ENCODE measurements around the gene ARPP21. TPM values are rescaled to one million over a fixed set of nuclear protein-coding genes. Genes with fewer than 3 reads are reported as not detected.

The ARPP21 gene
- total RNA-seq, 4 donors from 2014 or later: 58.7 to 93.8 (median 67.5) TPM

GRCh38 chr3:35675206-35675605 lies 35.9 kb downstream of the ARPP21 start:
- Histone ChIP-seq H3K27ac (peak overlapping the region; percentile 77 to 94 (median 83)), H3K27me3 (no peaks in the 10 kb centered on the region), H3K36me3 (no peaks in the 10 kb centered on the region), H3K9me3 (no peaks in the 10 kb centered on the region), H3K4me3 (peak overlapping the region in 1 of 4 donors; percentile 29), H3K4me1 (peaks cover 41 to 69% of the 10 kb centered on the region in 2 donors)
- DNase-seq (no peak), ATAC-seq (no peak)
- intact Hi-C loops (cut with DNase I; ENCODE audit: low total_unique reads) (no loop called here), in situ Hi-C loops (cut with MboI; ENCODE audit: low sequenced_read_pairs in 4 of 4) (no loop called here)
- TF ChIP-seq CTCF (IDR thresholded peaks at IDR 0.05 in 4 of 5, conservative IDR thresholded peaks at IDR 0.05 in 1 of 5) (no peak), POLR2A (IDR thresholded peaks at IDR 0.05) (no peak)

- H3K36me3 ChIP-seq: no peaks in the 10 kb centered on the region
- peaks cover 43 to 70% of the 10 kb centered on the region in 2 donors for H3K4me1 ChIP-seq
- in situ Hi-C loops (cut with MboI; ENCODE audit: low sequenced_read_pairs in 4 of 4): no loop called here
- intact Hi-C loops (cut with DNase I; ENCODE audit: low total_unique reads): no loop called here
- no peaks in the 10 kb centered on the region for H3K27me3 ChIP-seq
- H3K4me3 ChIP-seq: peak overlapping the region in 1 of 4 donors; percentile 29
- H3K9me3 ChIP-seq: no peaks in the 10 kb centered on the region
- ATAC-seq: no peak
- no peak for DNase-seq
- H3K27ac ChIP-seq: peak overlapping the region; percentile 77 to 94 (median 83)
- TF ChIP-seq POLR2A (IDR thresholded peaks at IDR 0.05) (no peak), CTCF (IDR thresholded peaks at IDR 0.05 in 4 of 5, conservative IDR thresholded peaks at IDR 0.05 in 1 of 5) (no peak)
Measured at GRCh38 chr3:35675621-35676020, 36.3 kb downstream of the ARPP21 start.

- DNase-seq (no peak), ATAC-seq (peak; percentile 52 to 55)
- Histone ChIP-seq H3K9me3 (no peaks in the 10 kb centered on the region), H3K27me3 (no peaks in the 10 kb centered on the region), H3K27ac (peak overlapping the region; percentile 77 to 94 (median 83)), H3K36me3 (peaks cover 0 to 19% of the 10 kb centered on the region in 2 donors), H3K4me1 (peaks cover 37 to 72% of the 10 kb centered on the region in 2 donors), H3K4me3 (peak overlapping the region in 2 of 4 donors; percentile 47 to 51)
- TF ChIP-seq CTCF (IDR thresholded peaks at IDR 0.05 in 4 of 5, conservative IDR thresholded peaks at IDR 0.05 in 1 of 5) (no peak), POLR2A (IDR thresholded peaks at IDR 0.05) (no peak)
- intact Hi-C loops (cut with DNase I; ENCODE audit: low total_unique reads) (loop anchor here (2.0 kb wide), 2 partner anchors 13 to 35 kb away; no protein-coding TSS in a partner anchor), in situ Hi-C loops (cut with MboI; ENCODE audit: low sequenced_read_pairs in 4 of 4) (no loop called here)
Measured at GRCh38 chr3:35677797-35678196, 38.5 kb downstream of the ARPP21 start.

GRCh38 chr3:35678643-35679161 lies 39.4 kb downstream of the ARPP21 start:
- Histone ChIP-seq H3K4me1 (peaks cover 43 to 72% of the 10 kb centered on the region in 2 donors), H3K4me3 (peak overlapping the region; percentile 47 to 53 (median 50)), H3K9me3 (no peaks in the 10 kb centered on the region), H3K27me3 (no peaks in the 10 kb centered on the region), H3K36me3 (peaks cover 0 to 26% of the 10 kb centered on the region in 2 donors), H3K27ac (peak overlapping the region; percentile 77 to 94 (median 83))
- intact Hi-C loops (cut with DNase I; ENCODE audit: low total_unique reads): loop anchor here (2.0 kb wide), 2 partner anchors 14 to 36 kb away; no protein-coding TSS in a partner anchor
- TF ChIP-seq CTCF (IDR thresholded peaks at IDR 0.05 in 4 of 5, conservative IDR thresholded peaks at IDR 0.05 in 1 of 5) (no peak), POLR2A (IDR thresholded peaks at IDR 0.05) (peak; percentile 27 to 62)
- in situ Hi-C loops (cut with MboI; ENCODE audit: low sequenced_read_pairs in 4 of 4): no loop called here
- ATAC-seq: peak; percentile 74 to 75
- DNase-seq: peak in 1 of 2 donors; percentile 10

Measured in gastrocnemius medialis (tissue), 4 donors.